HepG2 (cell line): ENCODE results near the gene PLEKHN1. TPM values are rescaled to one million over a fixed set of nuclear protein-coding genes. Genes with fewer than 3 reads are reported as not detected.

Source experiments
- DRAP1 ChIP-seq: IDR thresholded peaks from 2 replicates; pipeline ENCODE4 v1.6.1; 2016; ENCODE audit warnings: missing genetic modification reagents, missing compliant biosample characterization
- GABPA ChIP-seq, 2 experiments: IDR thresholded peaks; 2 replicates each; pipeline ENCODE4 v1.6.1; 2011 to 2016; ENCODE audit warnings: low read depth in 2 of 2, low read length in 1 of 2, missing biosample characterization in 1 of 2, missing genetic modification characterization in 1 of 2
- GABPB1 ChIP-seq: IDR thresholded peaks from 2 replicates; pipeline ENCODE4 v1.6.1; 2016; ENCODE audit warnings: mild to moderate bottlenecking, missing genetic modification reagents, moderate library complexity, missing compliant biosample characterization
- HMG20B ChIP-seq: conservative IDR thresholded peaks from 2 replicates; pipeline ENCODE4 v1.6.1; 2016; ENCODE audit warnings: missing genetic modification reagents, missing compliant biosample characterization
- HOXA9 ChIP-seq: sonication (generic); formaldehyde crosslinking; IDR thresholded peaks from 2 replicates; pipeline ENCODE4 v1.8.1; 2022; ENCODE audit warnings: missing genetic modification reagents, mild to moderate bottlenecking, moderate library complexity, borderline replicate concordance
- IKZF4 ChIP-seq: sonication (generic); formaldehyde crosslinking; IDR thresholded peaks from 2 replicates; pipeline ENCODE4 v1.5.1; 2020; ENCODE audit warnings: borderline replicate concordance, mild to moderate bottlenecking, low read depth, missing genetic modification reagents; ENCODE audit errors: not compliant biosample characterization
- KLF11 ChIP-seq: IDR thresholded peaks from 2 replicates; pipeline ENCODE4 v1.6.1; 2016; ENCODE audit warnings: missing compliant biosample characterization
- KLF16 ChIP-seq, 2 experiments: sonication (generic) in 1 of 2; formaldehyde crosslinking in 1 of 2; IDR thresholded peaks; 2 replicates each; pipeline versions ENCODE4 v1.6.1 to v1.8.0; 2016 to 2023; ENCODE audit warnings: missing genetic modification reagents in 2 of 2, missing compliant biosample characterization in 1 of 2
- MAFK ChIP-seq, 2 experiments: IDR thresholded peaks in 1 of 2; conservative IDR thresholded peaks in 1 of 2; 2 replicates each; pipeline ENCODE4 v1.6.1; 2011; ENCODE audit warnings: improper control_type of control experiment in 2 of 2, low read length in 2 of 2
- PITX1 ChIP-seq: sonication (generic); formaldehyde crosslinking; IDR thresholded peaks from 2 replicates; pipeline ENCODE4 v1.5.1; 2020; ENCODE audit warnings: mild to moderate bottlenecking, missing genetic modification reagents
- SAP130 ChIP-seq: IDR thresholded peaks from 2 replicates; pipeline ENCODE4 v1.6.1; 2016; ENCODE audit warnings: low read depth
- WIZ ChIP-seq: sonication (generic); formaldehyde crosslinking; IDR thresholded peaks from 2 replicates; pipeline ENCODE4 v1.5.1; 2020; ENCODE audit warnings: mild to moderate bottlenecking, missing genetic modification reagents
- YEATS4 ChIP-seq: sonication (generic); formaldehyde crosslinking; IDR thresholded peaks from 2 replicates; pipeline ENCODE4 v1.4.0; 2020; ENCODE audit warnings: missing genetic modification reagents, borderline replicate concordance
- ZBTB46 ChIP-seq: sonication (generic); formaldehyde crosslinking; IDR thresholded peaks from 2 replicates; pipeline ENCODE4 v1.4.0; 2020; ENCODE audit warnings: mild to moderate bottlenecking, missing genetic modification reagents, borderline replicate concordance
- ZFX ChIP-seq: sonication (generic); formaldehyde crosslinking; IDR thresholded peaks from 2 replicates; pipeline ENCODE4 v1.4.0; 2020; ENCODE audit warnings: mild to moderate bottlenecking, low read depth, missing genetic modification reagents, moderate library complexity
- ZNF20 ChIP-seq: sonication (generic); formaldehyde crosslinking; IDR thresholded peaks from 2 replicates; pipeline ENCODE4 v1.4.0; 2020; ENCODE audit warnings: mild to moderate bottlenecking, moderate library complexity, missing genetic modification reagents
- ZNF576 ChIP-seq: sonication (generic); formaldehyde crosslinking; IDR thresholded peaks from 2 replicates; pipeline ENCODE4 v1.4.0; 2020; ENCODE audit warnings: mild to moderate bottlenecking, missing genetic modification reagents
- ZNF761 ChIP-seq: sonication (generic); formaldehyde crosslinking; conservative IDR thresholded peaks from 2 replicates; pipeline ENCODE4 v1.4.0; 2020; ENCODE audit warnings: mild to moderate bottlenecking, missing genetic modification reagents
- ZNF773 ChIP-seq: sonication (generic); formaldehyde crosslinking; IDR thresholded peaks from 2 replicates; pipeline ENCODE4 v1.4.0; 2020; ENCODE audit warnings: missing genetic modification reagents, borderline replicate concordance
- ZNF780A ChIP-seq: sonication (generic); formaldehyde crosslinking; IDR thresholded peaks from 2 replicates; pipeline ENCODE4 v1.8.0; 2022; ENCODE audit warnings: mild to moderate bottlenecking, missing genetic modification reagents, moderate library complexity
- ZNF782 ChIP-seq: sonication (generic); formaldehyde crosslinking; IDR thresholded peaks from 2 replicates; pipeline ENCODE4 v1.4.0; 2020; ENCODE audit warnings: missing genetic modification reagents, mild to moderate bottlenecking, borderline replicate concordance
- ZNF879 ChIP-seq: sonication (generic); formaldehyde crosslinking; IDR thresholded peaks from 2 replicates; pipeline ENCODE4 v1.8.1; 2023; ENCODE audit warnings: missing genetic modification reagents
- polyA plus RNA-seq, 8 experiments: library from polyadenylated mRNA; depleted of rRNA in 3 of 8; stranded (reverse) in 7 of 8; unstranded in 1 of 8; fragments of >200 nt; fragmentation: Illumina TruSeq in 4 of 8; extraction: Trizol in 4 of 8; gene quantifications; 2 replicates each; pipeline versions ENCODE4 v1.2.1 to v1.2.3, GENCODE V29; 2011 to 2016; ENCODE audit warnings: low read depth in 4 of 8, missing spikeins in 1 of 8, mixed read lengths in 1 of 8; ENCODE audit not compliant: insufficient read depth in 1 of 8
- total RNA-seq, 5 experiments: library from RNA; depleted of rRNA; stranded (reverse); fragments of >200 nt; fragmentation: Illumina TruSeq; extraction: Trizol; gene quantifications; 2 replicates each; pipeline ENCODE4 v1.2.3, GENCODE V29; 2016; ENCODE audit warnings: low read depth in 1 of 5
- TF ChIP-seq, protein P1 (sequence below): sonication (generic); formaldehyde crosslinking; conservative IDR thresholded peaks from 2 replicates; pipeline ENCODE4 v1.8.0; 2022; ENCODE audit warnings: low read depth, missing genetic modification reagents
- TF ChIP-seq, protein P2 (sequence below): sonication (generic); formaldehyde crosslinking; IDR thresholded peaks from 2 replicates; pipeline ENCODE4 v1.5.1; 2020; ENCODE audit warnings: mild to moderate bottlenecking, missing genetic modification reagents, borderline replicate concordance

The PLEKHN1 gene
- total and polyA plus RNA-seq, 2 of the 13 experiments (the other 11 are each of a cell fraction or from before 2014, with no cell fraction given): 0.42 to 0.58 TPM

- TF ChIP-seq GABPB1 (CRISPR knock-in tag): peak; percentile 73
- 0 out of 2 replicates have a peak, but pooled peaks have one; percentile 16 for TF ChIP-seq ZNF761 (CRISPR knock-in tag)
- TF ChIP-seq WIZ (CRISPR knock-in tag): no peak
- TF ChIP-seq, protein P1, sequence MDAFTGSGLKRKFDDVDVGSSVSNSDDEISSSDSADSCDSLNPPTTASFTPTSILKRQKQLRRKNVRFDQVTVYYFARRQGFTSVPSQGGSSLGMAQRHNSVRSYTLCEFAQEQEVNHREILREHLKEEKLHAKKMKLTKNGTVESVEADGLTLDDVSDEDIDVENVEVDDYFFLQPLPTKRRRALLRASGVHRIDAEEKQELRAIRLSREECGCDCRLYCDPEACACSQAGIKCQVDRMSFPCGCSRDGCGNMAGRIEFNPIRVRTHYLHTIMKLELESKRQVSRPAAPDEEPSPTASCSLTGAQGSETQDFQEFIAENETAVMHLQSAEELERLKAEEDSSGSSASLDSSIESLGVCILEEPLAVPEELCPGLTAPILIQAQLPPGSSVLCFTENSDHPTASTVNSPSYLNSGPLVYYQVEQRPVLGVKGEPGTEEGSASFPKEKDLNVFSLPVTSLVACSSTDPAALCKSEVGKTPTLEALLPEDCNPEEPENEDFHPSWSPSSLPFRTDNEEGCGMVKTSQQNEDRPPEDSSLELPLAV (CRISPR knock-in tag): no peak
- 0 out of 4 replicates have a peak, but pooled peaks of 1 of the 2 experiments have one; percentile 40 for TF ChIP-seq KLF16 (CRISPR knock-in tag; IDR thresholded peaks at IDR 0.05)
- TF ChIP-seq IKZF4 (CRISPR knock-in tag): no peak
- TF ChIP-seq ZFX (CRISPR knock-in tag): peak; percentile 54
- TF ChIP-seq SAP130 (CRISPR knock-in tag): peak; percentile 66
- 0 out of 2 replicates have a peak, but pooled peaks have one; percentile 25 for TF ChIP-seq HMG20B
- TF ChIP-seq ZNF780A (CRISPR knock-in tag): no peak
- no peak for TF ChIP-seq MAFK (conservative IDR thresholded peaks at IDR 0.05 in 1 of 2, IDR thresholded peaks at IDR 0.05 in 1 of 2; ENCODE audit: low read length in 2 of 2)
- no peak for TF ChIP-seq ZNF773 (CRISPR knock-in tag)
- TF ChIP-seq DRAP1: no peak
- 0 out of 2 replicates have a peak, but pooled peaks have one; percentile 14 for TF ChIP-seq YEATS4 (CRISPR knock-in tag)
- TF ChIP-seq ZNF576 (CRISPR knock-in tag): no peak
- no peak for TF ChIP-seq PITX1 (CRISPR knock-in tag)
- TF ChIP-seq, protein P2, sequence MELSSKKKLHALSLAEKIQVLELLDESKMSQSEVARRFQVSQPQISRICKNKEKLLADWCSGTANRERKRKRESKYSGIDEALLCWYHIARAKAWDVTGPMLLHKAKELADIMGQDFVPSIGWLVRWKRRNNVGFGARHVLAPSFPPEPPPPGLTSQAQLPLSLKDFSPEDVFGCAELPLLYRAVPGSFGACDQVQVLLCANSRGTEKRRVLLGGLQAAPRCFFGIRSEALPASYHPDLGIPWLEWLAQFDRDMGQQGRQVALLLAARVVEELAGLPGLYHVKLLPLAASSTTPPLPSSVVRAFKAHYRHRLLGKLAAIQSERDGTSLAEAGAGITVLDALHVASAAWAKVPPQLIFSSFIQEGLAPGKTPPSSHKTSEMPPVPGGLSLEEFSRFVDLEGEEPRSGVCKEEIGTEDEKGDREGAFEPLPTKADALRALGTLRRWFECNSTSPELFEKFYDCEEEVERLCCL: no peak
- TF ChIP-seq KLF11 (CRISPR knock-in tag): no peak
- no peak for TF ChIP-seq ZNF782 (CRISPR knock-in tag)
- no peak for TF ChIP-seq GABPA (IDR thresholded peaks at IDR 0.05; ENCODE audit: low read depth, low read length)
- peak; percentile 37; the same call in 1 of the 2 replicates for TF ChIP-seq GABPA (CRISPR knock-in tag; IDR thresholded peaks at IDR 0.05; ENCODE audit: low read depth)
- no peak for TF ChIP-seq ZNF879 (CRISPR knock-in tag)
- no peak for TF ChIP-seq ZBTB46
- TF ChIP-seq ZNF20 (CRISPR knock-in tag): no peak
- no peak for TF ChIP-seq HOXA9 (CRISPR knock-in tag)
Measured at GRCh38 chr1:960363-961131, 5.7 kb upstream of the PLEKHN1 start, which contains the start of gene KLHL17 (continued).
